Fibroblast of gingiva (primary cell): Measurements from ENCODE around the gene NDUFA12.

Experiments
- DNase-seq: peaks from one replicate; pipeline ENCODE4 v3.0.0-alpha.2; 2011; ENCODE audit warnings: low read depth

The NDUFA12 gene

DNA sequence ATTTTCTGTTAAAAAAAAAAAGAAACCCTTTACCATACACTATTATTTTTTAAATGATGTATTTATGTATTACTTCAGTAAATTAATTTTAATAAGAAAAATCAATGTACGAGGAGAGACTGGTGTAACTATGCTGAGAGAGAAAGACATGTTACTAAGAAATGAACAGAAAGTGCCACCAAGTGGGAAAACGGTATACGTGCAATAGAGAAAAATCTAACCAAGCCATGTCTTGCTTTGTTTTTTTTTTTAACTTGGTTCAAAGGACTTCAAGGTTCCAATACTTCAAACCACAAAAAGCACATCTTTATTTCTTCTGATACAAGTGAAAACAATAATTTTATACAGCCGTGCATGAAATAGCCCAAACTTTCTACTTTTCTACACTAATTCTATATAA lies 22.9 kb downstream of the NDUFA12 start:
- DNase-seq: no peak

GRCh38 chr12:94979941-94980340 lies 23.6 kb downstream of the NDUFA12 start:
- no peak for DNase-seq

- no peak for DNase-seq
Measured at GRCh38 chr12:94977766-94978468, 25.6 kb downstream of the NDUFA12 start.

DNA sequence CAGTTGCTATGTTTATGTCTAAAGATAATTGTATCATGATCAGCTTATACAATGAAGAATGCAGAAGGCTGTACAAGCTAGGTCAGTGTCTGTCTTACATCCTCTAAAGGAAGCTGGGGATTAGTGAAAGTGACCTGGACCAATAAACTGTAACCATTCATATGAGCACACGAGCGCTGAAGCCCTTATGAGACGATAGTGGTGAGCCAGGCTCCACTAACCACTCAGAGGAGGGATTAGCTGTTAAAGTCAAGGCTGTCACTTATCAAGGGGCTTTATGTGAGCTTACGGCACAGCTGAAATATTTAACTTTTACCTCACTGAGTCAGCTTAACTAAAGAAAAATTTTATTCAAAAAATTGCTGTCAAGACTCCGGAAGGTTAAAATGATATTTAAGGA lies 30.3 kb downstream of the NDUFA12 start:
- DNase-seq: no peak

DNA sequence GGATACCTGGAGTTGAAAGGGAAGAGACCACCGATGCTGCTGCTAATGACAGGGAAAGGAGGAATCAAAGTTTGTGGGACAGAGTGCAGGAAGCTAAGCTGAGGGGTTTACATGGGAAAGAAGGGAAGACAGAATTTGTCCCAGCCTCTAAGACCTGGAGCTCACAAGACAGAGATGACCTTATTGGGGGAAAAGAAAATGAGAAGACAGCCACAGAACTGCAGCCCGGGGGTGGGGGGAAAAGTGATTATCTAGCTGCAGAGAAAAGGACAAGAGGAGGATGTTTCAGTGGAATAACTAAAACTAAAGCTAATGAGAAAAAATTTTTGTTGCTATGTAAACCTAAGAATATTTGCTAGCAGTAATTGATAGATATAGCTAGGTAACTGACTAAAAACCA lies 30.7 kb downstream of the NDUFA12 start:
- no peak for DNase-seq

DNA sequence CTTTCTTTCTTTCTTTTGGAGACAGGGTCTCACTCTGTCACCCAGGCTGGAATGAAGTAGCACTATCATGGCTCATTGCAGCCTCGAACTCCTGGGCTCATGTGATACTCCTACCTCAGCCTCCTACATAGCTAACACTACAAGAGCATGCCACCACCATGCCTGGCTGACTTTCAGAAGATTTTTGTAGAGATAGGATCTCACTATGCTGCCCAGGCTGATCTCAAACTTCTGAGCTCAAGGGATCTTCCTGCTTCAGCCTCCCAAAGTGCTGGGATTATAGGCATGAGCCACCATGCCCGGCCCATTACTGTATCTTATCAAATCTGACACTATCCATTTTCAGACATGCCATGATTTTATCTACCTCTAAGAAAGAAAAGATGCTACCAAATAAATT lies 31.6 kb downstream of the NDUFA12 start:
- no peak for DNase-seq

DNA sequence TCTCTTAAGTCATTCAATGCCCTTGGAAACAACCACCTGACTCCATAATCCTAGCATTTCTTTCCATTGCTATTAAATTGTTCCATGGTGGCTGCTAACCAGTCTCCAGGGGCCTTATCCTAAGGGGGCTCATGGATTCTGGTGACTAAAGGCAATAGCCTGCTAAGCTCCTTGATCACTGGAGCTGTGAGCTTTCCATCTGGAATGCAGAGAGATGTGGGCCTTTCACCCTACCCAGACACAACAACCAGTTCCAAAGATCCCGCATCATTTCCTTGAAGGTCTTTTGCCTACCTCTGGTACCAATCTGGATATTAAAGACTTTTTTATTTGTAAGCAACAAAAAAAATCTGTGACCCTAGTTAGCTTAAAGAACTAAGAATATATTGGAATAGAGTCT lies 32.9 kb downstream of the NDUFA12 start:
- DNase-seq: no peak

- no peak for DNase-seq
Measured at GRCh38 chr12:94969424-94969823, 34.1 kb downstream of the NDUFA12 start.

GRCh38 chr12:94965982-94966630 lies 37.4 kb downstream of the NDUFA12 start:
- DNase-seq: no peak

GRCh38 chr12:94963649-94964048 lies 39.8 kb downstream of the NDUFA12 start:
- no peak for DNase-seq

- DNase-seq: no peak
Measured at GRCh38 chr12:94962670-94963069, 40.8 kb downstream of the NDUFA12 start.

DNA sequence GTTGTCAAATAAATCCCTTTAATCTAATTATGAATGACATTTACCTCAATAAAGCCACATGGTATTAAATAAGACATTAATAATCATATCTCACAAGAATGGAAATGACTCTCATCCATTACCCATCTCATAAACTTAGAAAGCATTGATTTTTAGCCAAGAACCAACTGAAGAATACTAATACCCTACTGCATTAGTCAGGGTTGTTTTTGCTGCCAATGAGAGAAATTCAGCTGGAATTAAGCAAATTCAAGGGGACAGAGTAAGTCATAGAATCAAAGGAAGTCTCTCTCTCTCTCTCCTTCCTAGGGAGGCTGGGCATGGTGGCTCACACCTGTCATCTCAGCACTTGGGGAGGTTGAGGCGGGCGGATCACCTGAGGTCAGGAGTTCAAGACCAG lies 41.6 kb downstream of the NDUFA12 start:
- no peak for DNase-seq

- no peak for DNase-seq
Measured at GRCh38 chr12:94961256-94961824, 42.2 kb downstream of the NDUFA12 start.

DNA sequence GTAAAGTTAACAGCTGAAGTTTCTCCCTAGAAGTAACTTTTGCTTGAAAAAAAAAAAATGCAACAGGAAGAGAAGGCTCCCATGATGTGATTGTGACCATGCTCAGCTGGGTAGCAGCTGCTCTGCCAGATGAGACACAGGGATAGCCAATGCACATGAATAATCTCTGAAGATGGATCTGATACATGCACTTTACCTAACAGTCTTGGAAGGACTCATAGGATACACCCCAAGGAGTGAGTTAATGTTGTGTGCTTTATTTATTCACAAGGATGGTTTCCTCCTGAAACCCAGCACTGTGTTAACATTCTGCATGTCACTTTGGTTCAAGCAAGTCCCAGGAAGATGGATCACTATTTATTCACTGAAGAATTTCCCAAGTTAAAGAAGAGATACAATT lies 46.5 kb downstream of the NDUFA12 start:
- no peak for DNase-seq

- DNase-seq: no peak
Measured at GRCh38 chr12:94954948-94955592, 48.4 kb downstream of the NDUFA12 start.

DNA sequence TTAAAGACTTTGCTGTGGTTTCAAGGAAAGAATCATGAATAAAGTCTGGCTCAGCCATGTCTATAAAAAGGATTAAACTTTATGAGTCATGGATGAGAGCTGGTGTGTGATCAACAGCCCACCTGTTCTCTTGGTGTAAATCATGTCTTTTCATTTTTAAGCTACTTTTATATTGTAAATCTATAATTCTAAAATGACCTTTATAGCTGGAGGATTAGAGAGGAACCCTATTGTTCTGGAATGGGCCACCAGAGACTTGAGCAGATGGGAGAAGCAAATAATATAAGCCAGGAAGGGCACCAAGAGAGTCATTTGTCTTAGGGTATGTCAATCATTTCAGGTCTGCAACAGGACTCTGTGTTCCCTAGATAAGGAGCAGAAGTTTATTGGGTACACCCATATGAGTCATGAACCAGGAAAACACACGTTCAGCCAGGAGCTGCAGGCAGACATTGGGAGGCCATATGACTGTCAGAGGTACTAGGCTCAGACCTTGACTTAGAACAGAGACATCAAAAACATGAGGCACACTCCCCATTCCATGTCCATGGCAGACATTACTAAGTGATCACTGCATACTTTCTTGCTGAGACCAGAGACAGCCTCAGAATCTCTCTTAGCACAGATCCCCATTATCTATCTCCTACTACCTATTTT lies 49.3 kb downstream of the NDUFA12 start:
- peak; percentile 4 for DNase-seq

- no peak for DNase-seq
Measured at GRCh38 chr12:94952325-94952724, 51.2 kb downstream of the NDUFA12 start.

GRCh38 chr12:94951071-94951934 lies 52.2 kb downstream of the NDUFA12 start:
- DNase-seq: no peak

DNA sequence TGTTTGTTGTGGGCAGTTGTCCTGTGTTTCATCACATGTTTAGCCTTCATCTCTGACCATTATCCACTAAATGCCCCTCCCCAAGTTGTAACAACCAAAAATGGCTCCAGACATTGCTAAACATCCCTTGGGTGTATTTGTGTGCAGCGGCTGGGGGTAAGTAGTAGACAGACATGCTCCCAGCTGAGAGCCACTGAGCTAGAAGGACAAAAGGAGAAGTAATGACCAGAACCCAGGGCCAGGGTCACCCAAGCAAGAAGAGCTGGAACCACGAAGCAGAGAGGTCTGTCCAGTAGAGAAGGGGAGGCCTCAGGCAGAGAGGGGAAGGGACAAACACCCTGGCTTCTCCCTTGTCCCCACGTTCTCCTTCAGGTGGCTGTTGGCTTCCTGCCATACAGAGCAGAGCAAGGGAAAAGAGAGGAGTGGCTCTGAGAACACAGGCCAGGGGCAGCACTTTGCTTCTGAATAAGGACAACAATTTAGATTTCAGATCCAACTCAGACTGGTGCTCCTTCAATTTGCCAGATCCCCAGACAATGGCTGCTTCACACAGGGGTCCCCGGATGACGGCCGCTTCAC lies 55.2 kb downstream of the NDUFA12 start:
- DNase-seq: no peak

- DNase-seq: no peak
Measured at GRCh38 chr12:94942663-94943062, 60.8 kb downstream of the NDUFA12 start.

DNA sequence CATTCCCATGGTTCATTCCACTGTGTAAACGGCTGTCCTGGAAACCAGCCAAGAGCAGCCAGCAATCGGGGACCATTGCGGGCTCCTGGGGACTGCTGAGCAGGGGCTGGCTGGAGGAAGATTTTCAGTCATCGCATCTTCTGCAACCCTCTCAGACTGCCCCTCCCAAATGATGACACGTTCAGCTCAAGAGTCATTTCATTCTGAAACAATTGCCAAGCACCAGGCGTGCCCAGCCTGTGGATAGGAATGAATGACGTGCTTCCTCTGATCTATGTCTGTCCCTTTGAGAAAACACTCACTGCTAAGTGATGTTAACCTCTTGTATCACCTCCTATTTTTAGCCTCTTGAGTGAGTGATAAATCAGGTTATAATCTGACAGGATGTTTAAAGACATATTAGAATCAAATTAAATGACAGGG lies 62.0 kb downstream of the NDUFA12 start:
- DNase-seq: peak; percentile 75
